ENCODE measurements around the gene FCN1.

DNA sequence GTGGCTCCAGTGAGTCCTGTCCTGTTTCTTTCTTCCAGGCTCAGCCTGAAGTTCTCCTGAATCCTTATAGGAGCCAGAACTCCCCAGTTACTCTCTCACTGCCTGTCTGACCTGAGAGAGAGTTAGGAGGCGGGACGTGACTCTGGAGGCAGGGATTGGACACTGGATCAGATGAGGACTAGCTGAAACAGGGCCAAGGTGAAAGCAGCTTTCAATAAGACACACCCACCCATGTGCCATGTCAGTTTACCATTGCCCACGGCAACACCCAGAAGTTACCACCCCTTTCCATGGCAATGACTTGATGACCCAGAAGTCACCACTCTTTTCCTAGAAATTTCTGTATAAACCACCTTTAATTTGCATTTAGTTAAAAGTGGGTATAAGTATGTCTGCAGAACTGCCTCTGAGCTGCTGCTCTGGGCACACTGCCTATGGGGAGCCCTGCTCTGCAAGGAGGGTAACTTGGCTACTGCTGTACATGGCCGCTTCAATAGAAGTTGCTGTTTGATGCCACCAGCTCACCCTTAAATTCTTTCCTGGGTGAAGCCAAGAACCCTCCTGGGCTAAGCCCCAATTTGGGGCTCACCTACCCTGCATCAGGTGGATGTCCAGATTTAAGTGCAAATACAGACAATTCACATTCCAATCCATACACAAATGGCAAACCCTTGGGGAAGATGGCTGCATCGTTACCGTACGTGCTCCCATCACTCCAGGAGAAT is 23.4 kb downstream of the FCN1 start:
- TF ChIP-seq, protein P1, sequence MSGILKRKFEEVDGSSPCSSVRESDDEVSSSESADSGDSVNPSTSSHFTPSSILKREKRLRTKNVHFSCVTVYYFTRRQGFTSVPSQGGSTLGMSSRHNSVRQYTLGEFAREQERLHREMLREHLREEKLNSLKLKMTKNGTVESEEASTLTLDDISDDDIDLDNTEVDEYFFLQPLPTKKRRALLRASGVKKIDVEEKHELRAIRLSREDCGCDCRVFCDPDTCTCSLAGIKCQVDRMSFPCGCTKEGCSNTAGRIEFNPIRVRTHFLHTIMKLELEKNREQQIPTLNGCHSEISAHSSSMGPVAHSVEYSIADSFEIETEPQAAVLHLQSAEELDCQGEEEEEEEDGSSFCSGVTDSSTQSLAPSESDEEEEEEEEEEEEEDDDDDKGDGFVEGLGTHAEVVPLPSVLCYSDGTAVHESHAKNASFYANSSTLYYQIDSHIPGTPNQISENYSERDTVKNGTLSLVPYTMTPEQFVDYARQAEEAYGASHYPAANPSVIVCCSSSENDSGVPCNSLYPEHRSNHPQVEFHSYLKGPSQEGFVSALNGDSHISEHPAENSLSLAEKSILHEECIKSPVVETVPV (CRISPR knock-in tag; IDR thresholded peaks at IDR 0.05) = no peak
- TF ChIP-seq ISL1 (CRISPR knock-in tag; IDR thresholded peaks at IDR 0.05) = no peak
- TF ChIP-seq ZFP30 (CRISPR knock-in tag; IDR thresholded peaks at IDR 0.05) = no peak

All from SK-N-SH treated with all-trans-retinoic acid at 6 μM for 48 hours (cell line).